GM12878 (cell line): Measurements from ENCODE around the gene CLIC5. TPM values are rescaled to one million over a fixed set of nuclear protein-coding genes. Genes with fewer than 3 reads are reported as not detected.

Source experiments
- ATAC-seq: fragments of 200-7000 bp; cut with Tn5 transposase; 3 replicates; pipeline ENCODE4 v1.9.1; 2020; ENCODE audit warnings: mild to moderate bottlenecking, moderate library complexity
- BruUV-seq: library from RNA; stranded (reverse); fragments of 400-500 nt; replicated peaks from 2 replicates; lab custom pipeline; 2021; lab: Mats Ljungman, UMichigan
- CTCF ChIA-PET: fragments of 300-600 bp; sonication (Branson Sonifier 250); formaldehyde crosslinking; extraction: SDS; loops from one replicate; lab custom pipeline; 2021; ENCODE audit warnings: inconsistent platforms; lab: Yijun Ruan, JAX
- POLR2A ChIA-PET: fragments of 350-600 bp; formaldehyde crosslinking; extraction: SDS; loops from one replicate; lab custom pipeline; 2021; ENCODE audit warnings: inconsistent platforms; lab: Charles Lee
- RAD21 ChIA-PET: fragments of 300-600 bp; sonication (Branson Sonifier 250); formaldehyde crosslinking; loops from one replicate; lab custom pipeline; 2023; ENCODE audit warnings: antibody characterized with exemption; ENCODE audit not compliant: unreplicated experiment; lab: Charles Lee
- SMC1A ChIA-PET: fragments of 300-600 bp; sonication (Branson Sonifier 250); formaldehyde crosslinking; loops from one replicate; lab custom pipeline; 2023; ENCODE audit not compliant: unreplicated experiment, uncharacterized antibody; lab: Charles Lee
- DNase-seq: peaks from one replicate; pipeline ENCODE4 v3.0.0-alpha.2; 2011; ENCODE audit warnings: low read depth, low spot score
- FAIRE-seq: peaks from 3 replicates; lab custom pipeline; 2011; peaks lifted over from hg19 to GRCh38; lab: Jason Lieb, UNC
- H2AFZ ChIP-seq: 2 replicates; pipeline ENCODE4 v1.6.0; 2011; ENCODE audit warnings: low read depth, low read length, control low read depth; ENCODE audit not compliant: control insufficient read depth
- H3K27ac ChIP-seq: 2 replicates; pipeline ENCODE4 v1.5.1; 2011; ENCODE audit warnings: control low read depth; ENCODE audit not compliant: control insufficient read depth, insufficient read depth
- H3K27me3 ChIP-seq, 2 experiments: replicated peaks in 1 of 2; 2 replicates each; pipeline versions ENCODE4 v1.6.0 to v1.6.1; 2011; ENCODE audit warnings: low read length in 1 of 2; ENCODE audit not compliant: control insufficient read depth in 2 of 2, insufficient read depth in 2 of 2
- H3K36me3 ChIP-seq, 2 experiments: 2 replicates each; pipeline ENCODE4 v1.5.1; 2011; ENCODE audit warnings: low read length in 1 of 2; ENCODE audit not compliant: control insufficient read depth in 2 of 2, insufficient read depth in 2 of 2
- H3K4me1 ChIP-seq: 2 replicates; pipeline ENCODE4 v1.6.1; 2011; ENCODE audit warnings: mild to moderate bottlenecking, low read length, moderate library complexity, mixed read lengths; ENCODE audit not compliant: control insufficient read depth, insufficient read depth
- H3K4me2 ChIP-seq: 2 replicates; pipeline ENCODE4 v1.6.0; 2011; ENCODE audit warnings: control low read depth; ENCODE audit not compliant: control insufficient read depth, insufficient read depth
- H3K4me3 ChIP-seq: fragments of 200-600 bp; sonication (generic); 2 replicates; pipeline ENCODE4 v1.5.1; 2016
- H3K79me2 ChIP-seq: 2 replicates; pipeline ENCODE4 v1.6.0; 2011; ENCODE audit warnings: low read length; ENCODE audit not compliant: control insufficient read depth, insufficient read depth
- H3K9ac ChIP-seq: 2 replicates; pipeline ENCODE4 v1.8.0; 2011; ENCODE audit warnings: low read length, control low read depth, mixed read lengths; ENCODE audit not compliant: control insufficient read depth, insufficient read depth
- H3K9me3 ChIP-seq: replicated peaks from 3 replicates; pipeline ENCODE4 v1.5.1; 2011; ENCODE audit warnings: mild to moderate bottlenecking, low read length; ENCODE audit not compliant: control insufficient read depth, insufficient read depth
- H4K20me1 ChIP-seq: 2 replicates; pipeline ENCODE4 v1.6.0; 2011; ENCODE audit not compliant: control insufficient read depth, insufficient read depth
- MTA2 ChIP-seq: fragments of 450-650 bp; IDR thresholded peaks from 2 replicates; pipeline ENCODE4 v1.6.1; 2016; ENCODE audit warnings: low read depth, mild to moderate bottlenecking, moderate library complexity
- POLR2AphosphoS5 ChIP-seq: IDR thresholded peaks from 2 replicates; pipeline ENCODE4 v1.6.1; 2011; ENCODE audit warnings: mild to moderate bottlenecking, low read length, inconsistent platforms
- RUNX3 ChIP-seq: IDR thresholded peaks from 2 replicates; pipeline ENCODE4 v1.6.1; 2012; ENCODE audit warnings: low read length, inconsistent platforms
- SIN3A ChIP-seq: IDR thresholded peaks from 2 replicates; pipeline ENCODE4 v1.6.1; 2012; ENCODE audit warnings: low read depth, low read length, improper control_type of control experiment
- WGBS: methylation state at CpG from one replicate; pipeline ENCODE4 v1.1.6; 2016; ENCODE audit warnings: low lambda C conversion rate; ENCODE audit not compliant: insufficient replicate concordance, insufficient coverage; ENCODE audit errors: missing lambda C conversion rate; 5-methylcytosine and 5-hydroxymethylcytosine counted together
- in situ Hi-C: fragments of 300-500 bp; cut with MboI; formaldehyde crosslinking; loops from 9 replicates; pipeline ENCODE4 v1.14.3; 2018; ENCODE audit warnings: mixed read lengths
- intact Hi-C: fragments of 100-400 bp; cut with micrococcal nuclease; formaldehyde crosslinking; loops from one replicate; pipeline ENCODE4 v1.14.2; 2022; ENCODE audit not compliant: unreplicated experiment
- polyA plus RNA-seq, 11 experiments: library from polyadenylated mRNA; depleted of rRNA in 4 of 11; unstranded in 6 of 11; stranded (reverse) in 5 of 11; fragments of >200 nt; fragmentation: Nextera tagmentation in 4 of 11; fragmentation: Illumina TruSeq in 1 of 11; extraction: Ambion mirVana in 4 of 11; extraction: Trizol in 1 of 11; gene quantifications; 1 replicate in 1 of 11; 2 replicates in 10 of 11; pipeline versions ENCODE4 v1.2.1 to v1.2.3, GENCODE V29; 2011 to 2016; ENCODE audit warnings: inconsistent platforms in 2 of 11, missing spikeins in 2 of 11, low read depth in 1 of 11
- total RNA-seq, 4 experiments: library from RNA; depleted of rRNA in 3 of 4; stranded (reverse); fragments of >200 nt in 3 of 4; fragmentation: Illumina TruSeq in 1 of 4; extraction: Trizol in 1 of 4; gene quantifications; 2 replicates each; pipeline versions ENCODE4 v1.2.1 to v1.2.3, GENCODE V29; 2013 to 2021
- TF ChIP-seq, protein P1 (sequence below): fragments of 450-650 bp; formaldehyde crosslinking; IDR thresholded peaks from 2 replicates; pipeline ENCODE4 v1.4.0; 2022; ENCODE audit warnings: mild to moderate bottlenecking, moderate library complexity

Gene CLIC5
- total and polyA plus RNA-seq, 10 of the 15 experiments (the other 5 are each of a cell fraction or from before 2014, with no cell fraction given): 0.01 to 0.08 (median 0.02) TPM; not detected in 7

- in situ Hi-C loops: no loop called here
Measured at GRCh38 chr6:46014046-46014445, 1.6 kb downstream of the CLIC5 start.

More at GRCh38 chr6:46014046-46014445, 1.6 kb downstream of the CLIC5 start:
- ChIA-PET SMC1A (no interaction called here), CTCF (no interaction called here), RAD21 (no interaction called here), POLR2A (no interaction called here)
- Histone ChIP-seq H3K4me3 (no peak overlapping the region), H3K79me2 (no peaks in the 10 kb centered on the region), H3K27me3 (peaks cover 6 to 27% of the 10 kb centered on the region in 2 experiments), H4K20me1 (no peaks in the 10 kb centered on the region), H3K4me2 (no peak overlapping the region), H3K36me3 (no peaks in the 10 kb centered on the region), H3K4me1 (peaks cover 10% of the 10 kb centered on the region), H3K27ac (no peak overlapping the region), H3K9ac (no peak overlapping the region), H3K9me3 (no peaks in the 10 kb centered on the region; the same call in 1 of the 3 replicates), H2AFZ (no peak overlapping the region)
- intact Hi-C loops: no loop called here
- FAIRE-seq (no peak), DNase-seq (no peak), ATAC-seq (no peak)
- BruUV-seq: no TSS peak
- TF ChIP-seq MTA2: no peak
- TF ChIP-seq POLR2AphosphoS5: no peak
- TF ChIP-seq, protein P1, sequence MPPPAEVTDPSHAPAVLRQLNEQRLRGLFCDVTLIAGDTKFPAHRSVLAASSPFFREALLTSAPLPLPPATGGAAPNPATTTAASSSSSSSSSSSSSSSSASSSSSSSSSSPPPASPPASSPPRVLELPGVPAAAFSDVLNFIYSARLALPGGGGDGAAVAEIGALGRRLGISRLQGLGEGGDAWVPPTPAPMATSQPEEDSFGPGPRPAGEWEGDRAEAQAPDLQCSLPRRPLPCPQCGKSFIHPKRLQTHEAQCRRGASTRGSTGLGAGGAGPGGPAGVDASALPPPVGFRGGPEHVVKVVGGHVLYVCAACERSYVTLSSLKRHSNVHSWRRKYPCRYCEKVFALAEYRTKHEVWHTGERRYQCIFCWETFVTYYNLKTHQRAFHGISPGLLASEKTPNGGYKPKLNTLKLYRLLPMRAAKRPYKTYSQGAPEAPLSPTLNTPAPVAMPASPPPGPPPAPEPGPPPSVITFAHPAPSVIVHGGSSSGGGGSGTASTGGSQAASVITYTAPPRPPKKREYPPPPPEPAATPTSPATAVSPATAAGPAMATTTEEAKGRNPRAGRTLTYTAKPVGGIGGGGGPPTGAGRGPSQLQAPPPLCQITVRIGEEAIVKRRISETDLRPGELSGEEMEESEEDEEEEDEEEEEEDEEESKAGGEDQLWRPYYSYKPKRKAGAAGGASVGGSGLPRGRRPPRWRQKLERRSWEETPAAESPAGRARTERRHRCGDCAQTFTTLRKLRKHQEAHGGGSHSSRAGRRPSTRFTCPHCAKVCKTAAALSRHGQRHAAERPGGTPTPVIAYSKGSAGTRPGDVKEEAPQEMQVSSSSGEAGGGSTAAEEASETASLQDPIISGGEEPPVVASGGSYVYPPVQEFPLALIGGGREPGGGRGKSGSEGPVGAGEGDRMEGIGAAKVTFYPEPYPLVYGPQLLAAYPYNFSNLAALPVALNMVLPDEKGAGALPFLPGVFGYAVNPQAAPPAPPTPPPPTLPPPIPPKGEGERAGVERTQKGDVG (CRISPR knock-in tag): no peak
- TF ChIP-seq SIN3A: no peak
- no peak for TF ChIP-seq RUNX3
- 90% methylated on average over 2 of the region's 2 CpGs for WGBS
